GM19023 (cell line): Measurements from ENCODE around the gene LPXN.
"Not testable (repeated sequence)": the region's sequence is repeated elsewhere in the genome, so short reads cannot be mapped to it uniquely, and the experiment has no call there.

Source experiments
- ATAC-seq: cut with Tn5 transposase; IDR thresholded peaks from one replicate; pipeline ENCODE4 v1.9.1; 2021; ENCODE audit warnings: mild to moderate bottlenecking, moderate library complexity; ENCODE audit not compliant: unreplicated experiment

Gene LPXN

DNA sequence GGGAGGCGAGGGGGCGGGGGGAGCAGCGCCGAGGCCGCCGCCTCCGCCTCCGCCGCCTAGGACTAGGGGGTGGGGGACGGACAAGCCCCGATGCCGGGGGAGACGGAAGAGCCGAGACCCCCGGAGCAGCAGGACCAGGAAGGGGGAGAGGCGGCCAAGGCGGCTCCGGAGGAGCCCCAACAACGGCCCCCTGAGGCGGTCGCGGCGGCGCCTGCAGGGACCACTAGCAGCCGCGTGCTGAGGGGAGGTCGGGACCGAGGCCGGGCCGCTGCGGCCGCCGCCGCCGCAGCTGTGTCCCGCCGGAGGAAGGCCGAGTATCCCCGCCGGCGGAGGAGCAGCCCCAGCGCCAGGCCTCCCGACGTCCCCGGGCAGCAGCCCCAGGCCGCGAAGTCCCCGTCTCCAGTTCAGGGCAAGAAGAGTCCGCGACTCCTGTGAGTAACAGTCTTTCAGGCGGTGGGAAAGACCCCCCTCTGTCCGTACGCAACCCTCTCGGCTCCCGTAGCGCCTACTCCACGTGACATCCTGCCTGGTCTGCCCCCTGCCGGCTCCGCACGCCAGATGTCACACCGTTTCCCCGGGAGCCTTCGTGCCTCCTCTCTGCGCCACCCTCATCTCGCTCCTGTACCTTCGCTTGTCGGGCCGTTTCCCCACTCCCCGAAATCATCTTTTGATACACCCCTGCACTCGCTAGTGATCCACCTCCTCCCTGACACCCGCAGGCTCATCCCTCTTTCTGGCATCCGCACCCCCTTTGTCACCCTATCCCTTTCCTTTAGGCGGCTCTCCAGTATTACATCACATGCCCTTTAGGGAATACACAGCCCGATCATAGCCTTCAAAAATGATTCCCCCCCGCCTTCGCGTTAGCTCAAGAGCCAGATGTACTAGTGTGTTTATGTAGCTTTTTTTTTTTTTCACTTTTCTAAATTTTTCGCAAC lies 3.8 kb upstream of the LPXN start:
- peak; percentile 44 for ATAC-seq

- peak; percentile 33 for ATAC-seq
Observed at GRCh38 chr11:58578635-58579191, 3.1 kb upstream of the LPXN start, which contains the start of gene ZFP91. Gene ZFP91 (plus strand): TSS chr11:58579063. CDS start chr11:58579282, 219 bp downstream.

DNA sequence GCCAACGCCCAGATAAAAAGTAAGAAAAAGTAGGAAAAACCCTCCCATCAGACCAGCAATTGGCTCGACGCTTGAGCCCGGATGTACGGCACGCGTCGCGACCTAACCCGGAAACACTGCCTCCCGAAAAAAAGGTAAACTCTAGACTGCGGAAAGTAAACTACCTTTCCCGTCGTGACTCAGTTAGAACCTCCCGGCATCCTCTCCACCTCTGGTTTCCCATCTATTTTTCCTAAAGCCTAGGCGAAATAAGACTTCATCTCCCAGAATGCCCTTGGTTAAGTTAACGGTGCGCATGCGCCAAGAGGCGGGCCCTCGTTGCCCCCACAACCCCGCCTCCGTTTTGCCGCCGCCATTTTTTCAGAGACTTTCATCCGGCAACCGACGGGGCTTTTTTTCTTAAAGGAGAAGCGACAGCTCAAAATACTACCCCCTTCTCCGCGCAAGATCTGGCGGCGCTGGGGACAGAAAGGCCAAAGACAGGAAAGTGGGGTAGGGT lies 2.5 kb upstream of the LPXN start:
- ATAC-seq, result no peak

- ATAC-seq, result peak; percentile 53
Observed at GRCh38 chr11:58577555-58578135, 2.0 kb upstream of the LPXN start.

- ATAC-seq, result no peak
Observed at GRCh38 chr11:58576887-58577471, 1.3 kb upstream of the LPXN start.

DNA sequence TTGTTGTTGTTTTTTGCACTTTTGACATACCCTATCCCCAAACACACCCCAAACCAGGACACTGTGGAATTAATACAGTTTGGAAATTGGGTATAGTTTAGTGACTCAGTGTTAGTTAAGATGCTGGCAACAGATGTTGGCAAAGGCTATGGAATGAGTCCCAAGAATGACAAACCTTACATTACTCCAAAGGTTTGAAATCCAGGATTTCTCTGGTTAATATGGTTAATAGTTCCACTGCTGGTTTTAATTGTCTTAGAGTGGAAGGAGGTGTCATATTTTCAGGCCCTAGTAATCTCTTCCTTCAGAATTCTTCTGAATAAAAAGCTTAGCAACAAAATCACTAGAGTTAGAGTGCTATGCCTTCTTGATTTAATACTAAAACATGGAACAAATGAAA lies 775 bp downstream of the LPXN start:
- no peak for ATAC-seq

- ATAC-seq, result no peak
Observed at GRCh38 chr11:58573451-58574104, 2.1 kb downstream of the LPXN start.

DNA sequence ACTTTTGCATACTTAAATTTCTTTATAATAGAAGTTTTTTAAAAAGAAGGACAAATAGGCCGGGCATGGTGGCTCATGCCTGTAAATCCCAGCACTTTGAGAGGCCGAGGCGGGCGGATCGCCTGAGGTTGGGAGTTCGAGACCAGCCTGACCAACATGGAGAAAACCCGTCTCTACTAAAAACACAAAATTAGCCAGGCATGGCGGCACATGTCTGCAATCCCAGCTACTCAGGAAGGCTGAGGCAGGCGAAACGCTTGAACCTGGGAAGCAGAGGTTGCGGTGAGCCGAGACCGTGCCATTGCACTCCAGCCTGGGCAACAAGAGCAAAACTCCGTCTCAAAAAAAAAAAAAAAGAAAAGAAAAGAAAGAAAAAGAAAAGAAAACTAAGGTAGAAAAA lies 2.8 kb downstream of the LPXN start:
- ATAC-seq, result not testable (repeated sequence)

DNA sequence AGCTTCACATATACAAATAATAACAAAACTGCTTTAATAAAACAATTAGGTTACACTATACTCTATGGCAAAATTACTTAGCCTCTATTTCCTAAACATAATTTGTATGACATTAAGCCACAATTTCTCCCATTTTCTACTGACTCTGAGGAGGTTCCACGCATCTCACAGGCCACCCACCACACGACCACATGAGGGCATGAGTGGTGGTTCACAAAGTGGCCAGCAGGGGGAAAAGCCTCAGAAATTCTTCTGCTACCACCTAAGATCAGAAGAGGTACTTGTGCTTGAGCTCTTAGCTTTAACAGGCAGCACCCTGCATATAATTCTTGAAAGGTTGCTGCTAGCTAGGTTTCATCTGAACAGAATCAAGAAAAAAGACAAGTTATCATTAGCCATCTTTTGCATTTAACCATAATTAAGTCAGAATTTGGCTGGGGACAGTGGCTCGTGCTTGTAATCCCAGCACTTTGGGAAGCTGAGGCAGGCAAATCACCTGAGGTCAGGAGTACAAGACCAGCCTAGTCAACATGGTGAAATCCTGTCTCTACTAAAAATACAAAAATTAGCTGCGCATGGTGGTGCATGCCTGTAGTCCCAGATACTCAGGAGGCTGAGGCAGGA lies 7.7 kb downstream of the LPXN start:
- ATAC-seq, result peak; percentile 90

GRCh38 chr11:58564231-58564630 lies 11.4 kb downstream of the LPXN start:
- ATAC-seq, result no peak

DNA sequence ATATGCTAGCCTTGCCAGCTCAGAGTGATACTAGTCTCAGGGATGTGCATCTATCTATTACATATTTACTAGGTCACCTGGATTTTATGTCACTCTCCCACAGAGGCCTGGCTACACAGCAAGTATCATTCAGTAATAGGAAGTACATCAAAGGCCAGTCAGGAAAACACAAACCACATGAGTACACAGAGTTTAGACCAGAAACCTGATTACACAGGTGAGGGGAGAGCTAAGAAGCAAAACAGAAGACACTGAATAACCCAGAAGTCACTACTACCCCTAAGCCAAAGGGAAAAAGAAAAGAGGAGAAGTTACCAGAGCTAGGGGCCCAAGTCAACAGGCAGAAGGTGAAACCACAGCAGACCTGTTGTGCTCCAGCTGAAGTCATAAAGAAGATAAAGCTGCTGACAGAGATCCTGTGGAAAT lies 13.3 kb downstream of the LPXN start:
- peak; percentile 74 for ATAC-seq

GRCh38 chr11:58561394-58562098 lies 14.1 kb downstream of the LPXN start:
- ATAC-seq, result no peak

GRCh38 chr11:58560842-58561241 lies 14.8 kb downstream of the LPXN start:
- no peak for ATAC-seq

- ATAC-seq, result no peak
Observed at GRCh38 chr11:58549644-58550043, 26.0 kb downstream of the LPXN start.

DNA sequence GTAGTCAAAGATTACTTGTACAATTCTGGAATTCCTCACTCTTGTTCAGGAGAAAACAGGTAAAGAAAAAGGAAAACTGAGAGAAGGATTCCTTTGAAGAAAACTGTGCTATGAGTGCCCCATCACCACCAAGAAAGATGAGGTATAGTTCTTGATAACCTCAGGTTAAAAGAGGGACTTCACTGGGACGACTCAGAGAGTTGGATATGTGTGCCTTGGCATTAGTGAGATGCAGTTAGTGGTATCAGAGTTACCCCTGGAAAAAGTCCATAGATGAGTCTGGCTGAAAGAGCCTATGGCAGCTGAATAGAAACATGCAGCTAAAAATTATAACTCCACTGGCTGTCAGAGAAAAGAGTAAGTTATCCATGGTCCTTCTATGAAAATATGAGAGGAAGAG lies 28.8 kb downstream of the LPXN start:
- no peak for ATAC-seq

GRCh38 chr11:58531865-58532341 lies 43.8 kb downstream of the LPXN start:
- no peak for ATAC-seq

DNA sequence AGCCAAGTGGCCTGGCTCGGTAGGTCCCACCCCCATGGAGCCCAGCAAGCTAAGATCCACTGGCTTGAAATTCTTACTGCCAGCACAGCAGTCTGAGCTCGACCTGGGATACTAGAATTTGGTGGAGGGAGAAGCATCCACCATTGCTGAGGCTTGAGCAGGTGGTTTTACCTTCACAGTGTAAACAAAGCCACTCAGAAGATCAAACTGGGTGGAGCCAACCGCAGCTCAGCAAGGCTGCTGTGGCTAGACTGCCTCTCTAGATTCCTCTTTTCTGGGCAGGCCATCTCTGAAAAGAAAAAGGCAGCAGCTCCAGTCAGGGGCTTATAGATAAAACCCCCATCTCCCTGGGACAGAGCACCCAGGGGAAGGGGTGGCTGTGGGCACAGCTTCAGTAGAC lies 45.4 kb downstream of the LPXN start:
- ATAC-seq, result no peak

- ATAC-seq, result no peak
Observed at GRCh38 chr11:58527429-58527828, 48.2 kb downstream of the LPXN start.

GRCh38 chr11:58526721-58527120 lies 48.9 kb downstream of the LPXN start:
- no peak for ATAC-seq
